HG03064 (cell line): ENCODE data around the gene TARBP2.
A peak's percentile ranks its signal among the peaks of the same experiment; 100 is the strongest.

ENCODE experiments used
- ATAC-seq: cut with Tn5 transposase; IDR thresholded peaks from one replicate; pipeline ENCODE4 v1.9.1; 2021; ENCODE audit warnings: low read depth; ENCODE audit not compliant: unreplicated experiment

The TARBP2 gene

GRCh38 chr12:53500776-53501614 is at the start of gene TARBP2:
TARBP2 (plus strand) TSS chr12:53501283; CDS start chr12:53501409, 126 bp downstream.
- ATAC-seq = peak; percentile 70

GRCh38 chr12:53451661-53452158 is 49.4 kb upstream of the TARBP2 start, which contains the start of gene PCBP2:
PCBP2 (plus strand) TSS chr12:53452102; CDS start chr12:53454801, 2,699 bp downstream.
- peak; percentile 97 for ATAC-seq

GRCh38 chr12:53452159-53453077 is 48.7 kb upstream of the TARBP2 start:
- peak; percentile 21 for ATAC-seq

- ATAC-seq = no peak
These were observed 47.0 kb upstream of the TARBP2 start for GRCh38 chr12:53453953-53454640.

- no peak for ATAC-seq
These were observed 46.4 kb upstream of the TARBP2 start for GRCh38 chr12:53454707-53455106.

GRCh38 chr12:53456654-53457366 is 44.3 kb upstream of the TARBP2 start:
- no peak for ATAC-seq

- no peak for ATAC-seq
These were observed 42.0 kb upstream of the TARBP2 start for GRCh38 chr12:53459097-53459496.

- no peak for ATAC-seq
These were observed 40.0 kb upstream of the TARBP2 start for GRCh38 chr12:53461059-53461458.

GRCh38 chr12:53461591-53461990 is 39.5 kb upstream of the TARBP2 start:
- ATAC-seq = no peak

- no peak for ATAC-seq
These were observed 38.1 kb upstream of the TARBP2 start for GRCh38 chr12:53462935-53463334.

- no peak for ATAC-seq
These were observed 37.1 kb upstream of the TARBP2 start for GRCh38 chr12:53463802-53464560.

GRCh38 chr12:53464685-53465418 is 36.2 kb upstream of the TARBP2 start:
- no peak for ATAC-seq

- no peak for ATAC-seq
These were observed 35.4 kb upstream of the TARBP2 start for GRCh38 chr12:53465679-53466078.

GRCh38 chr12:53466640-53467039 is 34.4 kb upstream of the TARBP2 start:
- ATAC-seq = no peak

GRCh38 chr12:53467082-53467481 is 34.0 kb upstream of the TARBP2 start:
- no peak for ATAC-seq

GRCh38 chr12:53467880-53468279 is 33.2 kb upstream of the TARBP2 start:
- no peak for ATAC-seq

GRCh38 chr12:53468282-53468681 is 32.8 kb upstream of the TARBP2 start:
- ATAC-seq = no peak

GRCh38 chr12:53472056-53472582 is 29.0 kb upstream of the TARBP2 start:
- ATAC-seq = no peak
